Right hindlimb (tissue), 1 donor: ENCODE measurements around the gene SIGLEC15.
"Not testable (repeated sequence)": the region's sequence is repeated elsewhere in the genome, so short reads cannot be mapped to it uniquely, and the experiment has no call there.

Source experiments
- DNase-seq: peaks from one replicate; pipeline ENCODE4 v3.0.0-alpha.2; 2018

Gene SIGLEC15

DNA sequence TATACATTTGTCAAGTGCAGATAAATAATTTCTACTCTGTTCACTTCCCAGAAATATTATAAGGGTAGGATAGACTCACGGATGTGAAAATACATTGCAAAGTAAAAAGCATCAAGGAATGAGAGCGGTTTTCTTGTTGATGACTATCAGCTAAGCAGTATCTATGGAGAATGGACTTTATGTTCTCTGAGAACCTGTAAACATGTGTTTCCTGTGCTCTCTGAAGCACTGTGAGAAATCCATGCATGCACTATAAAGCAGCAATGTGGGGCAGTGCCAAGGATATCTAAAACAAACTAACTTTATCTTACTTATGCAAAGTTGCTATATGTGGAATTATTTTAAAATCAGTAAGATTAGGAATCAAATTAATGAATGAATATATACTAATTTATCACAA is 4.4 kb upstream of the SIGLEC15 start:
- no peak for DNase-seq

- no peak for DNase-seq
Measured at GRCh38 chr18:45821711-45822110, 3.8 kb upstream of the SIGLEC15 start.

- no peak for DNase-seq
Measured at GRCh38 chr18:45826084-45826483, 609 bp downstream of the SIGLEC15 start.

DNA sequence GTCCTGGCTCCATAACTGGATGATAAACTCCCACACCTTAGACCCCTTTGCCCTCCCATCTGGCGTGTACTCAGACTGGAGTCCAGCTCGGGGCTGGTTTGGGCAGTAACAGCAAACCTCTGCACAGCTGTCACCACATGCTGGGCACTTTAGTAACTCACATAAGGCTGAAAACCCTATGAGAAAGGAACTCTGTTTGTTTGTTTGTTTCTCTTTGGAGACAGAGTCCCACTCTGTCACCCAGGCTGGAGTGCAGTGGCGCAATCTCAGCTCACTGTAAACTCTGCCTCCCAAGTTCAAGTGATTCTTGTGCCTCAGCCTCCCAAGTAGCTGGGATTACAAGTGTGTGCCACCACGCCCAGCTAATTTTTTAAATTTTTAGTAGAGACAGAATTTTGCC is 1.2 kb downstream of the SIGLEC15 start:
- not testable (repeated sequence) for DNase-seq

- no peak for DNase-seq
Measured at GRCh38 chr18:45828917-45829811, 3.7 kb downstream of the SIGLEC15 start.

- DNase-seq = no peak
Measured at GRCh38 chr18:45829855-45830254, 4.4 kb downstream of the SIGLEC15 start.

- DNase-seq = no peak
Measured at GRCh38 chr18:45830917-45831316, 5.4 kb downstream of the SIGLEC15 start.

- no peak for DNase-seq
Measured at GRCh38 chr18:45833846-45834245, 8.4 kb downstream of the SIGLEC15 start.

GRCh38 chr18:45834306-45834705 is 8.8 kb downstream of the SIGLEC15 start:
- no peak for DNase-seq

DNA sequence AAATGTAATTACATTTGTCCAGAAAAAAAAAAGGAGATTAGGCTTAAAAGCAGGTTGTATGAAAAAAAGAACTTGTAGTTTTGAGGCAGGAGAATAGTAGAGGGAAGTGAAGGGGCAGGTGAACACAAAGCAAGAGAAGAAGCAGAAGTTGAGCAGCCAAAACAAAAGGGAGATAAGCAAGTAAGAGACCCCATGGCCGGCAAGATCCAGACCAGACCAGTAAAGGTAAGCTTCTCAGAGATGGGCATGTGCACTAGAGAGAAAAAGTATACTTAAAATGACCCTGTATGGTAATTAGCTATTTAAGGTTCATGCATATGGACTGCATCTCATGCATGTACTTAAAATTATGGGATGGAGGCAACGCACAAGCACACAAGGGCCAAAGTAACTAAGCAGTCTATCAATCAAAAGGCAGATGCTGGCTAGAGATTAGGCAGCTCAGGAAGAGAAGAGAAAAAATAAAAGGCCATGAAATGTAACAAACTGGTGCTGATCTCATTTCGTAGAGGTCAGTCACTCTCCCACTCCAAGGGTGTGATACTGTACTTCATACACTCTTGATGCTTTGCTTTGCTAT is 9.7 kb downstream of the SIGLEC15 start:
- DNase-seq = no peak

DNA sequence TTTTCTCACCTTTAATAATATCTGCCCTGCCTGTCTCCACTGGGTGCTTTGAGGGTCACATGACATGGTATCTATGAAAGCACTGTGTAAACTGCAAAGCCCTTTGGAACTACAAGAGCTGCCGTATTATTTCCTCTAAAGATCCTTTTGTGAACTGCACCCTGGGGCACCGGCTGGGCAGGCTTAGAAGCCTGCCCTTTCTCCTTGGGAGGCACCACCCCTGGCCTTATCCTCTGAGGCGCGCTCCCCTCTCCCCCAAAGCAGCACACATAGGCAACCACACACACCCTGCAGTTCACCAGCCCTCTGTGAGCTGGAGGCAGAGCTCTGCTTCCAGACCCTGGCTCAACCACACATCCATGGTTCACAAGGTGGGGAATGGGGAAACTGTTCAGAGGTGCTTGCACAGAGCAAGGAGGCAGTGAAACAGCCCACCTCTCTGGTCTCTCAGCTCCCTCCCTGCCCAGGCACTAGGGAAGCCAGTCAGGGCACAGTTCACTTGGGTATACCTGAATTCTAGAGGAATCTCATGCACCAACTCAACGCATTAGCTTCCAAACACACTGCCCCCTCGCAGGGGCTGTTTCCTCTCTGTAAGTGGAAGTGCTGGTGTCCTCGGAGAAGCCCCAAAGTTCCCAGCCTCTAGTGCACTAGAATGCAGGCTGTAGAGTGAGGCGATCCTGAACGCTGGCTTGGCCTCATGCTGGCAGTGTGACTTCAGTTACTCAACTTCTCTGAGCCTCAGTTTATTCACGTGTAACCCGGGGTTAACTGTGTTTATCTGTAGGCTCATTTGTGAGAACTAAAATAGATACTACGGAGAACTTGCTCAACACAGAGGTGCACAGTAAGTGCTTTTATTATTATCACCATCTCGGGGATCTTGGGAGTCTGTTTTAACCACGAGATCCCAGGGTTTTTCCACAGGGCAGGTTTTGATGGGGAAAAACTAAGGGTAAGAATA is 11.0 kb downstream of the SIGLEC15 start:
- no peak for DNase-seq

DNA sequence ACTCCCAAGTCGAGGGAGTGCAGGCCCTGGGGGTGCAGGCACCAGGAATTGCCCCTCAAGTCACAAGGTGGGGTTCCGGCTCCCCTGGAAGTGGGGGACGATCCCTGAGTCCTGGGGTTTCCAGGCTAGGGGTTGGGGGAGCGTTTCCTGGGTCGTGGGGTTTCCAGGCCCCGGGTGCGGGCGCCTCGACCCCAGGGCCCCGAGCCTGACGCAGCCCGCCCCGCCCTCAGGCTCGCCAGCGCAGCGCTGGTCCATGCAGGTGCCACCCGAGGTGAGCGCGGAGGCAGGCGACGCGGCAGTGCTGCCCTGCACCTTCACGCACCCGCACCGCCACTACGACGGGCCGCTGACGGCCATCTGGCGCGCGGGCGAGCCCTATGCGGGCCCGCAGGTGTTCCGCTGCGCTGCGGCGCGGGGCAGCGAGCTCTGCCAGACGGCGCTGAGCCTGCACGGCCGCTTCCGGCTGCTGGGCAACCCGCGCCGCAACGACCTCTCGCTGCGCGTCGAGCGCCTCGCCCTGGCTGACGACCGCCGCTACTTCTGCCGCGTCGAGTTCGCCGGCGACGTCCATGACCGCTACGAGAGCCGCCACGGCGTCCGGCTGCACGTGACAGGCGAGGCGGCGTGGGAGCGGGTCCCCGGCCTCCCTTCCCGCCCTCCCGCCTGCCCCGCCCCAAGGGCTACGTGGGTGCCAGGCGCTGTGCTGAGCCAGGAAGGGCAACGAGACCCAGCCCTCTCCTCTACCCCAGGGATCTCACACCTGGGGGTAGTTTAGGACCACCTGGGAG is 12.0 kb downstream of the SIGLEC15 start:
- DNase-seq = peak; percentile 55

DNA sequence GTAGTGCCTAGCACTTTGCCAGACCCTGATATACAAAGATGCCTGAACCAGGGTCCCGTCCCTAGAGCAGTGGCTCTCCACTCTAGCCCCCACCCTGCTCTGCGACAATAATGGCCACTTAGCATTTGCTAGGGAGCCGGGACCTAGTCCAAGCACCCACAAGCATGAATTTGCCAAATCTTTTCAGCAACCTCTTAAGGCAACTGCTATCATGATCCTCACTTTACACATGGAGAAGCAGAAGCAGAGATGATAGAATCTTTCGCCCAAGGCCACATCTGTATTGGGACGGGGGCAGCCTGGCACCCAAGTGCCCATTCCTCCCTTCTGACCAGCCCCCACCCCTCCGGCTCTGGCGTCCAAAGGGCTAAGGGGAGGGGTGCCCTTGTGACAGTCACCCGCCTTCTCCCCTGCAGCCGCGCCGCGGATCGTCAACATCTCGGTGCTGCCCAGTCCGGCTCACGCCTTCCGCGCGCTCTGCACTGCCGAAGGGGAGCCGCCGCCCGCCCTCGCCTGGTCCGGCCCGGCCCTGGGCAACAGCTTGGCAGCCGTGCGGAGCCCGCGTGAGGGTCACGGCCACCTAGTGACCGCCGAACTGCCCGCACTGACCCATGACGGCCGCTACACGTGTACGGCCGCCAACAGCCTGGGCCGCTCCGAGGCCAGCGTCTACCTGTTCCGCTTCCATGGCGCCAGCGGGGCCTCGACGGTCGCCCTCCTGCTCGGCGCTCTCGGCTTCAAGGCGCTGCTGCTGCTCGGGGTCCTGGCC is 13.0 kb downstream of the SIGLEC15 start:
- no peak for DNase-seq

- no peak for DNase-seq
Measured at GRCh38 chr18:45839414-45840395, 14.2 kb downstream of the SIGLEC15 start.

GRCh38 chr18:45841060-45841764 is 15.7 kb downstream of the SIGLEC15 start:
- DNase-seq = no peak

GRCh38 chr18:45841765-45842442 is 16.4 kb downstream of the SIGLEC15 start:
- no peak for DNase-seq

- DNase-seq = no peak
Measured at GRCh38 chr18:45843019-45843418, 17.5 kb downstream of the SIGLEC15 start.

DNA sequence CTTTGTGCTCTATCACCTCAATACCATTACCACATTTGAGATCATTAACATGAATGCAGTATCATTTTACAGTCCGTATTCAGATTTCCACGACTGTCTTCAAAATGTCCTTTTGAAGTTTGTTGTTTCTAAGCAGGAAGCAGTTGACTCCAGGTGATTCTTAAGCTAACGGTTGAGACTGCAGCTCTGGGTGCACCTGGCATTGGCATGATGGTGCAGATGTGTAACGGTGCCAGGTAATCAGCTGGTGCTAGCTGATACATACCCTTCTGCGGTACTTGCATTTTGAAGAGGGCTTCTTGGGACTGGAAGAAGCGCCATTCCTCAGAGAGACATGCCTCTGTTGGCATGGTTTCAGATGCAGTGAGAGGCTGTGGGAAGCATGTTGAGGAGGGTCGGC is 19.5 kb downstream of the SIGLEC15 start:
- DNase-seq = no peak

DNA sequence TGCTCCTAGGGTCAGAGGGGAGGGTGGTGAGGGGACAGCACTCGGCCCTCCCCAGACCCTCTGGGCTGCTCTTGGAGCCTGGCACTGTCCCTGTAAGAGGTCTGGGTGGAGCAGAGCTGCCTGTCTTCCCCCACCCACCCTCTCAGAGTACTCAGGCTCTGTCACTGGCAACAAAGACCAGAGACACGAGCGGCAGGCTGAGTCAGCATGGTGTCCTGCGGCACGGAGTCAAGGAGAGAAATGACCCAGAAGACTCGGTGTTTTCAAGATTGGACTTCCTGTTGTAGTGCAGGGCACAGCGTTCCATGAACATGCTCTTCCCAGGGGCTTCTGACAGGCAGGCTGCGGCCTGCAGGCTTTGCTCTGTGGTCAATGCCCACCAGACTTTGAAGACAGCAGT is 19.9 kb downstream of the SIGLEC15 start:
- DNase-seq = no peak
